Calu3 (cell line): ENCODE results near the gene PPP1R9B. TPM values are rescaled to one million over a fixed set of nuclear protein-coding genes. Genes with fewer than 3 reads are reported as not detected.

Experiments used
- BruUV-seq: library from RNA; stranded (reverse); fragments of 400-500 nt; replicated peaks from 2 replicates; lab custom pipeline; 2021; lab: Mats Ljungman, UMichigan
- CTCF ChIA-PET: fragments of 300-600 bp; sonication (Branson Sonifier 250); formaldehyde crosslinking; loops from one replicate; lab custom pipeline; 2022; ENCODE audit warnings: antibody characterized with exemption; lab: Charles Lee
- DNase-seq: peaks from one replicate; pipeline ENCODE4 v3.0.0; 2022
- H3K27ac Mint-ChIP-seq: one replicate; pipeline ENCODE4 v1.8.0; 2022; ENCODE audit warnings: mixed read lengths; ENCODE audit not compliant: unreplicated experiment
- H3K27me3 Mint-ChIP-seq: one replicate; pipeline ENCODE4 v1.8.0; 2022; ENCODE audit warnings: mixed read lengths; ENCODE audit not compliant: unreplicated experiment
- H3K36me3 Mint-ChIP-seq: one replicate; pipeline ENCODE4 v1.8.0; 2022; ENCODE audit warnings: mild to moderate bottlenecking, moderate library complexity, mixed read lengths; ENCODE audit not compliant: insufficient read depth, unreplicated experiment
- H3K4me1 Mint-ChIP-seq: one replicate; pipeline ENCODE4 v1.8.0; 2022; ENCODE audit warnings: mild to moderate bottlenecking, low read depth, mixed read lengths; ENCODE audit not compliant: unreplicated experiment
- H3K4me3 Mint-ChIP-seq: one replicate; pipeline ENCODE4 v1.8.0; 2022; ENCODE audit warnings: mild to moderate bottlenecking, low read depth, moderate library complexity, mixed read lengths; ENCODE audit not compliant: unreplicated experiment
- H3K9me3 Mint-ChIP-seq: one replicate; pipeline ENCODE4 v1.8.0; 2022; ENCODE audit warnings: low read depth, mixed read lengths; ENCODE audit not compliant: unreplicated experiment
- intact Hi-C: fragments of 100-400 bp; cut with micrococcal nuclease; formaldehyde crosslinking; loops from one replicate; pipeline ENCODE4 v1.10.0; 2022; ENCODE audit not compliant: unreplicated experiment
- total RNA-seq: library from RNA; stranded (reverse); gene quantifications from 2 replicates; pipeline ENCODE4 v1.2.3, GENCODE V29; 2022
- TF ChIP-seq, protein P1 (sequence below): fragments of 200-600 bp; IDR thresholded peaks from one replicate; pipeline ENCODE4 v1.8.0; 2022; ENCODE audit warnings: antibody characterized with exemption; ENCODE audit not compliant: unreplicated experiment

Gene PPP1R9B
- total RNA-seq, 1 experiment from 2014 or later = 74.3 TPM

DNA sequence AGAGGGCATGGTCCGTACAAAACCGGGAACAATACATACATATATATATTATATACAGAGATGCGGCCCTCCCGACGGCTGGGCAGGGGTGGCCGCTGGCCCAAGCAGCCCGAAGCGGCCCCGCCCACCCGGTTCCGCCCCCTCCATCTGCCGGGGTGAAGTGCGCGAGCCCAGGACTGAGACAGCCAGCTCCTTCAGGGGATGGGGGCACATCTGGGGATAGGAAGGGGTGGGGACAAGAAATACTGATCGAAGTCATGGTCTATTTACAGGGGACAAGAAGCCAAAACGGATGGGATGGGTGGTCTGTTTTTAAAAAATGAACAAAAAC lies 16.7 kb downstream of the PPP1R9B start:
- Mint-ChIP-seq H3K36me3 (peaks cover 42% of the 10 kb centered on the region), H3K9me3 (no peaks in the 10 kb centered on the region), H3K27me3 (peaks cover 33% of the 10 kb centered on the region), H3K4me1 (peaks cover 20% of the 10 kb centered on the region), H3K27ac (no peak overlapping the region), H3K4me3 (no peak overlapping the region)
- CTCF ChIA-PET = no interaction called here
- intact Hi-C loops = no loop called here
- TF ChIP-seq, protein P1, sequence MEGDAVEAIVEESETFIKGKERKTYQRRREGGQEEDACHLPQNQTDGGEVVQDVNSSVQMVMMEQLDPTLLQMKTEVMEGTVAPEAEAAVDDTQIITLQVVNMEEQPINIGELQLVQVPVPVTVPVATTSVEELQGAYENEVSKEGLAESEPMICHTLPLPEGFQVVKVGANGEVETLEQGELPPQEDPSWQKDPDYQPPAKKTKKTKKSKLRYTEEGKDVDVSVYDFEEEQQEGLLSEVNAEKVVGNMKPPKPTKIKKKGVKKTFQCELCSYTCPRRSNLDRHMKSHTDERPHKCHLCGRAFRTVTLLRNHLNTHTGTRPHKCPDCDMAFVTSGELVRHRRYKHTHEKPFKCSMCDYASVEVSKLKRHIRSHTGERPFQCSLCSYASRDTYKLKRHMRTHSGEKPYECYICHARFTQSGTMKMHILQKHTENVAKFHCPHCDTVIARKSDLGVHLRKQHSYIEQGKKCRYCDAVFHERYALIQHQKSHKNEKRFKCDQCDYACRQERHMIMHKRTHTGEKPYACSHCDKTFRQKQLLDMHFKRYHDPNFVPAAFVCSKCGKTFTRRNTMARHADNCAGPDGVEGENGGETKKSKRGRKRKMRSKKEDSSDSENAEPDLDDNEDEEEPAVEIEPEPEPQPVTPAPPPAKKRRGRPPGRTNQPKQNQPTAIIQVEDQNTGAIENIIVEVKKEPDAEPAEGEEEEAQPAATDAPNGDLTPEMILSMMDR = no peak
- DNase-seq = no peak
- no TSS peak for BruUV-seq

DNA sequence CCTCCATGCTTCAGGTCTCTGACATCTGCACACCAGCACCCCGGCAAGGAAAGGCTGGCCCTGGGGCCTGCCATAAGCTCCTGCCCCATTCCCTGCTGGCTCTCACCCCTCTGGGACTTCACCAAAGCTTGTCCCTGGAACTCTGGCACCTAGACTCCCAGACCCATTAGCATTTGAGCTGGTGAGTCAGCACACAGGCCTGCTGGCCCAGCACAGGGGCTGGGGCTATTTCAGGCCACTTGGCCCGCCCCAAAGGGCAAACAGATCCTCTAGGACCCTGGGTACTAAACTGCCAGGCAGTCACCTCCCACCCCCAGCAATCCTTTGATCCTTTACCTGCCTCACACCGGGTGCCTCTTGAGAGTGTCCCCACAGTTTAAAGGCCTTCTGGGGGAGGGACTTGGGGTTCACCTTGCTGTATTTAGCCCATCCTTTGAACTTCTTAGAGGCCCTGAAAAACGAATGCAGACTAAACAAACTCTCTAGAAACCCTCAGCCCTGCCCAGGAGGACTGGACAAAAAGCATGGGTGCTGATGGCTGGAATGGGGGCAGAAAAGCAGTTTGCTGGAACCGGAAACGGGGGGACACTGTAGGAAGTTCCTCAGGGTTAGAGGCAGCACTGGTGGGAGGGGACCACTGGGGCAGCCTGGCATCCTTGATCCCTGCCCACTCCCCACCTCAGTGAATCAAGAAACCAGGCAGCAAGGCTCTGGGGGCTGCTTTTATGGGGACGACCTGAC lies 17.3 kb downstream of the PPP1R9B start:
- CTCF ChIA-PET = no interaction called here
- H3K4me1 Mint-ChIP-seq = peaks cover 25% of the 10 kb centered on the region
- peak; percentile 42 for DNase-seq
- TF ChIP-seq, protein P1 = no peak
- peaks cover 39% of the 10 kb centered on the region for H3K27me3 Mint-ChIP-seq
- H3K9me3 Mint-ChIP-seq = no peaks in the 10 kb centered on the region
- peaks cover 42% of the 10 kb centered on the region for H3K36me3 Mint-ChIP-seq
- H3K27ac Mint-ChIP-seq = no peak overlapping the region
- no TSS peak for BruUV-seq
- H3K4me3 Mint-ChIP-seq = no peak overlapping the region
- intact Hi-C loops = no loop called here

DNA sequence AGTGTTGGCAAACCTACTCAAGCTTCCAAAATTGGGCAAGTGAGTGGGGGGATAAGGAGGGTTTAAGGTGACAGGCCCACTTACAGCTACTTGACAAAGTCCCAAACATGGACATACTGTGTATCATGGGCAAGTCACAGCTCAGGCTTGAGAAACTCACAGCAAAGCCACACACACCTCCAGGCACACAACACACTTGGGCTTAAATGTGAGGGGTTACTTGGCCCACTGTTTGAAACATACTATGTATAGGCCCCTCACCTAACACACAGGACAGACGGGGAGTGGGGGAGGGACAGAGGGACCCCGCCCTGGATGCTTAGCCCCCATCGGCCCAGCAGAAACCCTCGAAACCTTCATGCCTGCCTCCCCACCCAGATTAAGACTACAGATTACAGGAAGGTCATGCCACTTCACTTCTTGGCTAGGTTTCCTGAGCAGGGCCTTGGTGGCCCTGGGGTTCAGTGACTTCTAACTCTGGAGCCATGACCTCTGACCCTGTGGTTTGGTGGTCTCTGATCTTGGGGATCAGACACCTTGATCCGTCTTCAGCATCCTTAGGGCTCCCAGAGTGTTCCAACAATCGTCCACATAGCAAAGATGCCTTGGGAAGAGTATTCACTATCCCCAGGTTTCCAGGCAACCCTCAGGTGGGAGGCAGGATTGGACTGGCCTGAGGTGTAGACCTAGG lies 18.2 kb downstream of the PPP1R9B start:
- no peak overlapping the region for H3K4me3 Mint-ChIP-seq
- TF ChIP-seq, protein P1 = no peak
- H3K27ac Mint-ChIP-seq = no peak overlapping the region
- no peaks in the 10 kb centered on the region for H3K9me3 Mint-ChIP-seq
- peaks cover 31% of the 10 kb centered on the region for H3K4me1 Mint-ChIP-seq
- no TSS peak for BruUV-seq
- H3K36me3 Mint-ChIP-seq = peaks cover 33% of the 10 kb centered on the region
- DNase-seq = no peak
- peaks cover 47% of the 10 kb centered on the region for H3K27me3 Mint-ChIP-seq
- CTCF ChIA-PET = interaction anchor here (0.7 to 1.2 kb wide), 3 partner anchors 11 to 15 kb away, joined by 3 to 11 read pairs (median 4); no protein-coding TSS in a partner anchor
- intact Hi-C loops = no loop called here

DNA sequence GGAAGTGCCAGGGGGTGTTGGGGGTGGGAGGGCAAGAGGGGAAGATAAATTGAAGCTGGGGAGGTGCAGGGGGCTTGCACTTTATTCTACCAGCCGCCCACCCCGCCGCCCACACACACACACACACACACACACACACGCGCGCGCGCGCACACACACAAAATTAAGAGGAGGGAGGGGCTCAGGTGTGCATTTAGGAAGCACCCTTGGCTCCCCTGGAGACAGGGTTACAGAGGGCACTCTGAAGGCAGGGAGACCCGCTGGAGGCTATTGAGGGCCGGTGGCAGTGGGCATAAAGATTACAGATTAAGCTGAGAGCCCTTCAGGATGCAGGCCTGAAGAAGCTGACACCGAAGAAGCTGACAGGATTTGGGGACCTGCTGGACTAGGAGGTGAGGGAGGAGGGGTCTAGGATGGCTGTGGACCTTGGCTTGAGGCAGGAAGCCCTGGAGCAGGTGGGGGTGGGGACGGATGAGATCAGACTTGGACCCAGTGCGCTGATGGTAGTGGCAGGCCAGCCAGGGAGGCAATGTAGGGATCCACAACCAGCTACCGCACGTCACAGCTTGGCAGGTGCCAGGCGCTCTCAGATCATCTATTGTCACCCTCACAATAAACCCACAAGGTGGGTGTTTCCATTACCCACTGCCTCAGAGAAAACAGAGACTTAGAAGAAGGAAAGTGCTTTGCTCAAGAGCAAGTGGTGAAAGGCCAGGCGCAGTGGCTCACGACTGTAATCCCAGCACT lies 19.7 kb downstream of the PPP1R9B start:
- Mint-ChIP-seq H3K36me3 (peaks cover 23% of the 10 kb centered on the region), H3K27me3 (peaks cover 53% of the 10 kb centered on the region), H3K4me1 (peaks cover 29% of the 10 kb centered on the region), H3K27ac (peak overlapping the region; percentile 39), H3K9me3 (no peaks in the 10 kb centered on the region), H3K4me3 (peak overlapping the region; percentile 57)
- CTCF ChIA-PET = interaction anchor here (1.1 to 1.2 kb wide), 2 partner anchors 13 to 39 kb away, joined by 3 to 4 read pairs; no protein-coding TSS in a partner anchor
- intact Hi-C loops = no loop called here
- TF ChIP-seq, protein P1 = no peak
- BruUV-seq = no TSS peak
- DNase-seq = no peak
